Measurements from ENCODE around the gene NLRP14.

DNA sequence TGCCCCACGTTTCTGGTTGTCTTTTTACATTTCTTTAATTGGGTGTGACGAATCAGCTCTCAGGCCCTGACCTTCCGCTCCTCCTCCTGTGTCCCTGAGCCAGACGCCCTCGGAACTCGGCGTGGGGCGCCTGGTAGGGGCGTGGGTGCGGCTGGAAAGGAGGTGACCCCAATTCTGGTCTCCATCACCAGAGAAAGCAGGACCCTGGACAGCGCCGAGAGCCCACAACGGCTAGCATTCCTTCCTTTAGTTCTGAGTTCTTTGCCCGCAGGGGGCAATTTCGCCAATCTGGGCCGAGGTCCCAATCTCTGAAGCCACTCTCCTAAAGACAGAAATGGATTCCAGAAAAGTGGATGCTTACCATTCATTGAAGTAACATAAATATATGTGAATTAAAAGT lies 56.8 kb downstream of the NLRP14 start:
- no peak for TF ChIP-seq FOXA1 (IDR thresholded peaks at IDR 0.05)
- no peak for TF ChIP-seq CTBP1 (IDR thresholded peaks at IDR 0.05; ENCODE audit: borderline replicate concordance)
- TF ChIP-seq FOXM1 (IDR thresholded peaks at IDR 0.05; ENCODE audit: borderline replicate concordance): no peak
- no peak for TF ChIP-seq SP1 (IDR thresholded peaks at IDR 0.05)
- no peak for TF ChIP-seq HDGF (IDR thresholded peaks at IDR 0.05; ENCODE audit: borderline replicate concordance)
- no peak for TF ChIP-seq ELF4 (IDR thresholded peaks at IDR 0.05)
- TF ChIP-seq ARNT (IDR thresholded peaks at IDR 0.05): no peak
